Measurements from ENCODE around the gene PNKP.

PNKP gene

DNA sequence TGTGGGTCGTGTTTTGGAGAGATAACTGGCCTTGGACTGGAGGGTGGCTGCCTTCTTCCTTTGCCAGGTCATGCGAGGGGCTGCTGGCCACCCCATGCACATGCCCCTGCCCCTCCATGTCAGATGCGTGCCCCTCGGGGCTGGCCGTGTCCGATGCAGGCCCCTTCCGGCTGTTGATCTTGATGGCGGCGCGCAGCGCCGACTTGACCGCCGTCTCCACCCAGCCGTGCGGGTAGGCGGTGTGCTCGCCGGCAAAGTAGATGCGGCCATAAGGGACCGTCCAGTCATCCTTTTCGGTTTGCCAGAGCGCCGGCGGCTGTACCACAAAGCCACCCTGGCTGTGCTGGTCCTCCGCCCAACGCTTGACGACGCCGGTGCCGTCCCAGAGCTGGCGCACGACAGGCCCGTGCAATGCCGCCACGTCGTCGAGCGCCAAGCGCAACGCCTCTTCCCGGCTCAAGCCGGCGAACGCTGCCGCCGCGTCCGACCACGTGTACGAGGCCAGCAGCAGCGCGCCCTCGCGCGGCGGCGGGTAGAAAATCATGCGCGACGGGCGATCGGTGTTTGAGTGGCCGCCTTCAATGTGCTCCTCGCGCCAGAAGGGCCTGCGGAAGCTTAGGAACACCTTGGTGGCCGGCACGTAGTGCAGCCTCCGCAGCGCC is 22.4 kb upstream of the PNKP start:
- DNase-seq = no peak

DNA sequence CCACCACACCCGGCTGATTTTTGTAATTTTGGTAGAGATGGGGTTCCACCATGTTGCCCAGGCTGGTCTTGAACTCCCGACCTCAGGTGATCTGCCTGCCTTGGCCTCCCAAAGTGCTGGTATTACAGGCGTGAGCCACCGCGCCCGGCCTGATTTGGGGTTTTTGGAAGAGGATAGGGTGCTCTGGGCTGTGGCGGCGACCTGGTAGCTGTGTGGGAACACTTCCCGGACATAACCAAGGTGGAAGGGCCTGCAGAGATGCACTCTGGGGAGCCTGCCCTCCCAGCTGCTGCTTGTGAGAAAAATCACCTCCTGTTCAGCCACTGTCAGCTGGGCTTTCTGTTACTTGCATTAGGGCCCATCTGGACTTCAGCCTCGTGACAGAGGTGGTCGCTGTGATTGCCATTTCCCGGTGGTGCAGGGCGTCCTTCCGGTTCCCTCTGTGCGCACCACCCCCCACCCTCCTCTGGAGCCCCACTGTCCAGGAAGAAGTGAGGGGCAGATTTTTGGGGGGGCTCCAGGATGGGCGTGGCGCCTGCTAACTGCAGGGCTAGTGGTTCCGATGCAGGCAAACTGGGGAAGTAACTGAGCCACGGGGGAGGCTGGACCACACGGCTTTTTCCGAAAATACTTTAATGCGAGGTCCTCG is 21.8 kb upstream of the PNKP start:
- DNase-seq = no peak

DNA sequence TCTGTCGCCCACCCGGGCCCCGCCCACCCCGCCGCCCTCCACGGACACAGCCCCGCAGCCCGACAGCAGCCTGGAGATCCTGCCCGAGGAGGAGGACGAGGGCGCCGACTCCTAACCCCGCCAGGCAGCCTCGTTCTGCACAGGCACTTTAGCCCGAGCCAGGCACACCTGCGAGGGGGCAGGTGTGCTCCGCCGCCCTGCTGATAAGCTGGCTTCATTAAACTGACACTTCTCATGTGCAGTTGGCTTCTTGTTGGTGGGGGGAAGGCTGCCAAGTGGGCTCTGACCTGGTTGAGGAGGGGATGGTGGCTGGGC is 21.1 kb upstream of the PNKP start:
- DNase-seq = no peak

DNA sequence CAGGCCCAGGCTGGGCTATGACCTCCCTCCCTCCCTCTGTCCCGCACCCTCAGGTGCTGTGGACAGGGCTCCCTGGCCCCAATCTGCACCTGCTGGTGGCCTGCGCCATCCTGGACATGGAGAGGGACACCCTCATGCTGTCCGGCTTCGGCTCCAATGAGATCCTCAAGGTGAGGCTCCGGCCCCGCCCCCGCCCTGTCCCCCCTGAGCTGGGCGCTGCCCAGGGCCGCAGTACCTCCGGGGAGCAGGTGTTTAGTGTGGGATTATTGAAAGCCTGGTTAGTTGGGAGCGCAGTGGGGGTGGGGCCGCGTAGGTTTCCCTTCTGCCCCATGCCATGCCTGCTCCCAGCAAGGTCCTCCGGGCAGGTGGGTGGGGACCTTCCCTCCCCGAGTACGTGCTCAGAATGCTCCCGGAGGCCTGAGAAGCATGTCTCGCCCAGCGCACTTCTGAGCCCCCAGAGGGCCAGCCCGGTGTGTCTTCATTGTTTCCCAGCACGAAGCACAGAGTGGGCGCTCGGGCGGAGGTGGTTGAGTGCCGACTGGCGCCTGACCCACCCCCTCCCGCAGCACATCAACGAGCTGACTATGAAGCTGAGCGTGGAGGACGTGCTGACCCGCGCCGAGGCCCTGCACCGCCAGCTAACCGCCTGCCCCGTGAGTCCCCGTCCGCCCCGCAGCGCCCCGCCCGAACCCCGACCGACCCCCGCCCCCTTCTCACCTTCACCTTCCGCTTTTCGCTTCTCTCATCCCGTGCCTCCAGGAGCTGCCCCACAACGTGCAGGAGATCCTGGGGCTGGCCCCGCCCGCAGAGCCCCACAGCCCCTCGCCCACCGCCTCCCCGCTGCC is 20.5 kb upstream of the PNKP start:
- DNase-seq = no peak

DNA sequence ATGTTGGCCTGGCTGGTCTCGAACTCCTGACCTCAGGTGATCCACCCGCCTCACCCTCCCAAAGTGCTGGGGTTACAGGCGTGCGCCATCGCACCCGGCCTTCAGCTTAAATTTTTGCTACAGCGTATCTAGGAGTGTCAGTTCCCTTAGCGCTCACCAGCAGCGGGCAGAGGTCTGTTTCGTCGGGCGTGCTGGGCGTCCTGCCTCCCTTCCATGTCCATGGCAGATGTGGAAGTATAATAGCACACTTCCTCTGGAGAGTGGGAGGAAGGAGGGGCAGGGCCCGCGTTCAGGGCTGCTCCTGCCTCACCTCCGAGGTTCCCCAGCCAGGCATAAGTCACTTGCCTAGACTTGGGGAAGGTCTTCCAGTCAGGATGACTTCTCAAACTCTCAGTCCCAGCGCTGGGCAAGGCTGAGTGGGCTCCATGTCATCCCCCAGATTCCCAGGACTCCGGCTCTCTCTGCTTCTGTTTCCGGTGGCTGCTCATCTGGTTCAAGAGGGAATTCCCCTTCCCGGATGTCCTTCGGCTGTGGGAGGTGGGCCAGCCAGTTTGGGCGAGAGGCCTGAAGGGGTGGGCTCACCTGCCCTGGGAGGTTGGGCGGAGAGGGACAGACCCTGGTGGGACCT is 19.8 kb upstream of the PNKP start:
- DNase-seq = no peak

DNA sequence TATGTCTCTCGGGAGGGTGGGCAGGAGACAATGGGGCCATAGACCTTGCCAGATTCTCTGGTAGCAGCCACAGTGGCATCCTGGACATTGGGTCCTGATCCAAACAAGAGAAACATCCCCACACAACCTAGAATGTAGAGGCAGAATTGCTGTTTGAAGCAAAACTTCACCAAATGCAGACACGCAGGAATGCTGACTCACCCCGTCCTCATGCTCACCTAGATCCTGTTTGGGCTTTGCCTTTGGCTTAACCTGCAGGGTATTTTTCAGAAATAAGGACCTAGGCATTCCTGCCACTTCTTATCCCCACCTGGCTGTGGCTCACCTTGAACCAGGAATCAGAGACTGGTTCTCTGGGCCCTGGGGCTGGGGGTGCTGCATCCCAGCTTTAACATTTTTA is 17.4 kb upstream of the PNKP start:
- no peak for DNase-seq

DNA sequence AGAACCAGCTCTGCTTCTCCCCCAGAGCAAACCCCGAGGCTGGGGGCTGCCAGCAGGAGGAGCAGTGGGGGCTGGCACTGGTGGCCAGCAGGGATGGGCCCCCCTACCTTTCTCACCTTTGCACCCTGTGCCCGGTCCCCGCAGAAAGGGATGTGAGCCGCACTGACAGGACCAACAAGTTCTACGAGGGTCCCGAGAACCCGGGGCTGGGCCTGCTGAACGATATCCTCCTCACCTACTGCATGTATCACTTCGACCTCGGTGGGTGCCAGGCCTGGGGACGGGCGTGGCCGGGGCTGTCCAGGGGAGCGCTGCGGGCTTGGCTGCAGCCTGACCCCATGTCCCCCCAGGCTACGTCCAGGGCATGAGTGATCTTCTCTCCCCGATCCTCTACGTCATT is 16.7 kb upstream of the PNKP start:
- no peak for DNase-seq

DNA sequence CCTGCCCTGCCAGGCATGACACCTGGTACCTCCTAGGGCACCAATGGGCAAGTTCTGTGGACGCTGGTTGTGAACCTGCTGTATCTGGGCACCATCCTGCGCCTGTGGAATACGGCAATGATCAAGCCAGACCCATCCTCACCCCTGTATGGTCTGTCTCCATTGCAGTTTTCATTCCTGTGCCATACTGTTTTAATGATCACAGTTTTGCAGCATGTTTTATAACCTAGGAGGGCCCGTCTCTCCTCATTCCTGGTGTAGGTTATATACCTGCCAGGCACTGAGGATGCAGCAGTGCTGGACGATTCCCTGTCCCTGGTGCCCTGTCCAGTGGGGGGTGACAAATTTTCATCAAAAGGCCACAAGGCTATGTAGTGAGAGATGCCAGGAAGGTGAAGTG is 15.7 kb upstream of the PNKP start:
- DNase-seq = no peak

DNA sequence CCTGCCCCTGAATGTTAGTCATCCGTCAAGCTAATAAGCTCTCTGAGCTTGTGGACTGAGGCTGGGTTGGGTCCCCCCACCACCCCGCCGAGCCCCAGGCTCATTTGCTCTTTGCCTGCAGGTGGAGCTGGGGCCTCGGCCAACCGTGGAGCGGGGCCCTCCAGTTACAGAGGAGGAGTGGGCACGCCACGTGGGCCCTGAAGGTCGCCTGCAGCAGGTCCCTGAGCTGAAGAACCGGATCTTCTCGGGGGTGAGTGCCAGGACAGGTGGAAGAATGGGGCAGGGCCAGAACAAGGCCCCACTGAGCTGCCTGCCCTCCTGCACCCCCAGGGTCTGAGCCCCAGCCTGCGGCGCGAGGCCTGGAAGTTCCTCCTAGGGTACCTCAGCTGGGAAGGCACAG is 15.3 kb upstream of the PNKP start:
- DNase-seq = no peak

DNA sequence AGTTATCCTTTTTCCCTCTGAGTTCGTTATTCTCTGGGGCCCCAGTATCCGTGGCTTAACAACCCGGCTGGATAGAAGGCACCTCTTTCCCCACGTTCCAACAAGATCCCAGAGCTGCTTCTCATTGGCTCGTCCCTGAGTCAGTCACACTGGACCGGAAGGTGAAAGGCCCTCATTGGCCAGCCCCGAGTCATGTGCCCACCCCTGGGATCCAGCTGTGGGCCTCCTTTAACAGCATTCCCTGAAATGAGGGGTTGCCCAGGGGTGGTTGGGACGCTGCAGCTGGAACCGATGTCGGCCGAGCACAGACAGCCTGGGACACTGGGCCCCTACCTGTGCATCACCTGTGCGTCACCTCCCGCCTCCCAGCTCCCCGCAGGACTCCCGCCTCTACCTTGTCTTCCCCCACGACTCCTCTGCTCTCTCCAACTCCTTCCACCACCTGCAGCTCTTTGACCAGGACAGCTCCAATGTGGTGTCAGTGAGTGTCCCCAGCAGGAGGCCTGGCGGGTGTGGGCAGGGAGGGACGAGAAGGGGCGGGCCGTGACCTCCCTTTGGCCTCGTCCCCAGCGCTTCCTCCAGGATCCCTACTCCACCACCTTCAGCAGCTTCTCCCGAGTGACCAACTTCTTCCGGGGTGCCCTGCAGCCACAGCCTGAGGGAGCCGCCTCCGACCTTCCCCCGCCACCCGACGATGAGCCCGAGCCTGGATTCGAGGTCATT is 14.5 kb upstream of the PNKP start:
- no peak for DNase-seq

DNA sequence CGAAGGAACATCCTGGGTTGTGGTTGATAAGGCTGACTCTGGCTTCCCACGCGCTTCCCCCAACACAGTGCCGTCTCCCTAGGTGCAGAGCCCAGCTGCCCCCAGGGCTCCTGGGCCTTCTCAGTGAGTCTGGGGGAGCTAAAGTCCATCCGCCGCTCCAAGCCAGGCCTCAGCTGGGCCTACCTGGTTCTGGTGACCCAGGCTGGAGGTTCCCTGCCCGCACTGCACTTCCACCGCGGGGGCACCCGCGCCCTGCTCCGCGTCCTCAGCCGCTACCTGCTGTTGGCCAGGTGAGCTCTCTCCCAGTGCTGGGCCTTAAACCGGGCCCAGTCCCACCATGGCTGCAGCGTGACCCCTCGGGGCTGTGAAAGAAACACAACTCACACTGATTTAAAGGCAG is 13.8 kb upstream of the PNKP start:
- DNase-seq = no peak

DNA sequence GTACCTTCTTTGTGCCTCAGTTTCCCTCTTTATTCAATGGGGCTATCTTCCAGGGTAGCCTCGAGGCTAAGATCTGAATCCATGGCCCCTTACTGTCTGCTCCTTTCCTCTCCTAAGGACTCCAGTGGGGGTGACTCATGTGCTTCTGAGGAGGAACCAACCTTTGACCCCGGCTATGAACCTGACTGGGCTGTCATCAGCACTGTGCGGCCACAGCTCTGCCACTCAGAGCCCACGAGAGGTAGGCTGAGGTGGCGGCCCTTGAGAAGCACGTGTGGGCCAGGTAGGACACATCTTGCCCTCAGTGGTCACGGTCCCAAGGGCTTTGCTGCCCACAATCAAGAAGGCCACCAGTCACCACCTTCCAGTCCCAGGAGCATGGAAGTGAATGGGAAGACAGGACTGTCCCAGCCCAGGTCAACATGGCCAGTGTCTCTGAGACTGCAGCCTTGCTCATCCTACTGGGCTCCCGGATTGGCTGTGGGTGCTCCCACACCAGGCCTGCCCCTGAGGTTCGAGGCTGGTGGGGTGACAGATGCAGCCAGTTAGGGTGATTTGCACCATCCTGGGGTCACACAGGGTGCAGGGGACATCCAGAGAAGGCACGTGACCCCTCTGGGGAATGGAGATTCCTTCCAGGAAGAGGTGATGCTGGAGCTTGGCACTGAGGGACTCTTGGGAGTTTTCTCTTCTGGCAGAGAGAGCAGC is 12.9 kb upstream of the PNKP start:
- no peak for DNase-seq

DNA sequence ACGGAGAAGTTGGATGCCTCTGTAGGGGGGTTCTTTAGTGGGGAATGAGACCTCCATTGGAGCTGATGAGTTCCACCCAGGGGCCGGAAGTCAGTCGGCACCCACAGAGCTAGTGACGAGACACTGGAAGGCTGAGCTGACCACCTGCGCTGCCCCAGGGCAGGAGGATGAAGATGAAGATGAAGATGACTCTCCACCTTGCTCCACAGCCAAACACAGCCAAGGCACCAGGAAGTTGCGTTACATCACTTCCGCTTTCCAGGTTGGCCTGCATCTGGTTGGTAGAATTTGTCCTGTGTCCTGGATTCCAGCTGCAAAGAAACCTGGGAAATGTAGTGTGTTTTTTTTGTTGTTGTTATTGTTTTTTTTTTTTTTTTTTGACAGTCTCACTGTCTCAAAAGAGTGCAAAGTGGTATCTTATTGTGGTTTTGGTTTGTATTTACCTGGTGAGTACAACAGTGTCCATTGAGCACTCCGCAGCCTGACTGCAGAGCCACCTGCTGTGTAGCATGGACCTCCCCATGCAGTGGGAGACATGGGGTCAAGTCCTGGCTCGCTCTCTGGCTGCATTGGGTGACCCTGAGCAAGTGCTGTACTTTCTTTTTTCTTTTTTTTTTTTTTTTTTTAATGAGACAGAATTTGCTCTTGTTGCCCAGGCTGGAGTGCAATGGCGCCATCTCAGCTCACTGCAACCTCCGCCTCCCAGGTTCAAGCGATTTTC is 12.0 kb upstream of the PNKP start:
- DNase-seq = no peak

DNA sequence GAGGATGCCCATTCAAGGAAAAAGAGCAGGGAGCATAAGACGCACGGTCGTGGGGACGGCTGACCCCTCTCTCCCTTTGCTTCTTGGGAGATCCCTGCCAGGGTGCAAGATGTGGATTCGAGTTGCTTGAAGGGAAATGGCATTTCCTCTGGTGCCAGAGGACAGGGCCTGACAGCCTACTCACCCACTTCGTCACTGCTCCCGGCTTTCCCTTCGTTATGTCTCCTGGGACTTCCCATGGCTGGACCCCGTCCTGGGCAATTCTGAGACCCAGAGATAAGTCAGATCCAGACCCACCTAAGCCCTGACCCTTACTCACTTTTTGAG is 11.3 kb upstream of the PNKP start:
- no peak for DNase-seq

DNA sequence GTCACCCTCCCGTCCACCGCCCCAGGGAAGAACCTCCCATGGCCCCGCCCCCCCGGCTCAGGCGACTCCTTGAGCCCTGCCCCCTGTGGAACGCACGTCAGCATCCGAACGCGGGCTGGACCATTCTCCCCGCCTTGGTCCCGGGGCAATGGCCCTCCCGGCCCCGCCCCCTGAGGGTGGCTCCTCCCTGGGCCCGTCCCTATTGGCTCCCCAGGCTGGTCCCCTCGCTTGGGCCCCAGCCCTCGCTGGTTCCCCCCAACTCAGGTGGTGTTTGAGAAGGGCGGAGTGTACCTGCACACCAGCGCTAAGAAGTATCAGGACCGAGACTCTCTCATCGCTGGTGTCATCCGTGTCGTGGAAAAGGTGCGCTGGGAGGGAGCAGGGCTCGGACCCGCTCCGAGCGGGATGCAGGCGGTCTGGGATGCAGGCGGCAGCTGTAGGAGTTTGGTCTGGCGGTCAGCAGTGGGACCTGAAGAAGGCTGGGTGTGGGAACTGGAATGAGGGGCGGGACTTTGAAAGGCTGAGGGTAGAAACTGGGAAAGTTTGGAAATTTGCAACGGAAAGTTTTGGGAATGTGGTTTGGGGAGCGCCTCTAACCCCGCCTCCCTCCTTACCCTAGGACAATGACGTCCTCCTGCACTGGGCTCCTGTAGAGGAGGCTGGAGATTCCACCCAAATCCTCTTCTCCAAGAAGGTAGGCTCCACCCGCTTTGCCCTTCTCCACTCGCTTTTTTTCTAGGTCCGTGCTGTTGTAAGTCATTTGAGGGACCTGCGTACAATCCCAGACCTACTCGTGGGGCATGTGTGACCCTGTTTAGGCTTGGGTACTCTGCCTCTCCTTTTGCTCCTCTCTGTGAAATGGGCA is 10.7 kb upstream of the PNKP start:
- peak; percentile 61 for DNase-seq

DNA sequence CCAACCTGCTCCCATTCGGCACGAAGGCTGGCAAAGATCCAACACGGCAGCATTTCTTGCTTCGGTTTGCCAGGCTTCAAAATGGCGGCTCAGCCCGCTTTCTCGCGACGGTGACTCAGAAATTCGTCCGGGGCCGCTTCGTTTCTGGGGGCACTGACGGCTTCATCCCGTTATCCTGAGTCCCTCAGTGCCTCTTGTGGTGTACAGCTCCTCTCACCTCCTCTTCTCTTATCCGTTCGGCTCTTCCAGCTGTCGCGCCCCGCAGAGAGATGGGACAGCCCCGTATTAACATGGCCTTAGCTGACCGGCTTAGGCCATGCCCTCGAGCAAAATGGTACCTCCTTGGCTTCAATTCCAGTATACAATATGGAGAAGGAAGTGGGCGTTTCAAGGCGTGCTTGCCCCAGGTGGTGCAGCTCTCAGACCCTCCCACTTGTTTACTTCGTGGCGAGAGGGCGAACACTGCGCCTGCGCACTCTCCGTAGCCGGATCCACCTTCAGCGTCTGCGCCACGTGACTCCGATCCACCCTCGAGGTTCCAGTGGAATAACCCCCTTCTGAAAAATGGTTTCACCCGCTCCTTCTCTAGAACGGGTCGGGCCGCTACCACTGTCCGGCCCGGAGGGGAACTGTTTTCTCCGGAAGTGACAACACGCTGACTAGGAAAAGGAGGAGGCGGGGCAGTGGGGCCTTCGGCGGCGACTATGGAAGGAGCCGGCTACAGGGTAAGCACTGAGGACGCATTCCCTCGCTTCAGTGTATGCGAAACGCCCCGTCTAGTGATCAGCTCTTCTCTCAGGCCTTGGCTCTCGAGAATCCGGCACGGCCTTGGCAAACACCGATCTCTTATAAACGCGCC is 9.9 kb upstream of the PNKP start, which contains the start of the genes AKT1S1 and TBC1D17:
Gene AKT1S1, minus strand, starts transcription at position 336 of the 859 bp plus-strand sequence. CDS start 4,060 bp downstream, outside the sequence.
Gene TBC1D17, plus strand, starts transcription at position 683 of the 859 bp plus-strand sequence. Its CDS starts 22 bp downstream, at position 705.
- DNase-seq = peak; percentile 99

DNA sequence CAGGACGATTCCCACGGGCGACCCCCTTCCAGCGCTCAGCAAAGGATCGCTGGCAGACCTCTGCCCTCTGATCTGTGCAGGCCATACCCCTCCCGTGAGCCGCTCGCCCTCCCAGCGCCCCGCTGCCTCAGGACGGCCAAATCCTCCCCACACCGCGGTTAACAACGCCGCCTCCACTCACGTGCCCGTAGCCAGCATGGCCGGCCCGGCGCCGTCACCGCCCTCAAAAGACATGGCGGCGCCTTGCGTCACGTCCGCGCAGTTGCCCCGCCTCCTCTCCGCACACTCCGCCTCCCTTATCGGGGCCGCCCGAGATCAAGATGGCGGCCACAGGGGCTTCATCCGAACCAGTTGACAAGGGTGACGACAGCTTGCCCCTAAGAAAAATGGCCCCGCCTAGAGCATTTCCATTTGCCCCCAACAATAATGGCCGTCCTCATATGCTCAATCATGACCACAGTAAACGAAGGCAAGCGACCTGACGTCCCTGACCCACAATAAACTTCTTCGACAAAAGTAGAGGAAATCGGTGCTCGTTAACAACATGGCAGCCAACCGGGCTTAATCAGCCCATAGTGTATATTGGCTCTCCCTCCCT is 9.1 kb upstream of the PNKP start:
- peak; percentile 92 for DNase-seq

DNA sequence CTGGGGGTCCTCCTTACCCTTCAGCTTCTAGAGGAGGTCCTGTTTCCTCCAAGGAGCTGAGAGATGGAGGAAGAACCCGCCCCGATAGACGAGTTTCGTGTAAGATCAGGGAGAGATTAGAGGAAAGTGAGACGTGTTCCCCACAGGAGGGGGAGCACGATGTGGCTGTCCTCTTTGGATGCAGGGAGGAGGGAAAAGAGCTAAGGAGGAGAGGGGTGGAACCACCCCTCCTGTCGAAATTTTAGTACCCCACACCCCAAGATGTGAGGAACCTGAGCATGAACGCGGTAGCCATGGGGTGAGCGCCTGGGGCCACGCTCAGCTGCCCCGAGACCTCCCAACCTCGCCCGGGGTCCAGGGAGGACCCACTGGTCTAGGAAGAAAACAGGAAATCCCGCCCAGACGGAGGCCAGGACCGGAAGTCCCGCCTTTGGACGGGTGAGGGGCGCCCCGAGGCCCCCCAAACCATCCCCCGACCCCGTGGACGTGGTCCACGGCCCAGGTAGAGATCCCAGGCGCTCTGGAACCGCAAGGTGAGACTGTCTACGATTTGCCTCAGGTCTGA is 8.6 kb upstream of the PNKP start:
- no peak for DNase-seq

DNA sequence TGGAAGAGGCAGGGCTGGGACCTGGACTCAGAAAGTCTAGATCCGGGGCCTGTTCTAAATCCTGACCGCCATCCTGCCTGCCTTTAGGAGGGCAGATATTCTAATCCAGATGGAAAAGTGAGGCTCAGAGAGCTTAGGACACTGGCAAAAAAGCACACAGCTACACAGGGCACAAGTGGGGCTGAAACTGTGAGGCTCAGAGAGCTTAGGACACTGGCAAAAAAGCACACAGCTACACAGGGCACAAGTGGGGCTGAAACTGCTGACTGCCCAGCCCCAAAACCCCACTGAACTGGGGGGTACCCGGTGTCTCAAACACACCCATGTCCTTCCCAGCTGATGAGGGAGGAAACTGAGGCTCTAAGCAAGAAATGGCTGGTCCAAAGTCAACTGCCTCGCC is 7.8 kb upstream of the PNKP start:
- no peak for DNase-seq

Measured in NCI-H524 treated with DMSO at 0.1 percent for 48 hours (cell line).